NCI-H128 (cell line): ENCODE results near the gene SLC22A3.

Source experiments
- DNase-seq: peaks from one replicate; lab custom pipeline; 2025; ENCODE audit not compliant: unreplicated experiment; lab: John Stamatoyannopoulos, UW

The SLC22A3 gene

DNA sequence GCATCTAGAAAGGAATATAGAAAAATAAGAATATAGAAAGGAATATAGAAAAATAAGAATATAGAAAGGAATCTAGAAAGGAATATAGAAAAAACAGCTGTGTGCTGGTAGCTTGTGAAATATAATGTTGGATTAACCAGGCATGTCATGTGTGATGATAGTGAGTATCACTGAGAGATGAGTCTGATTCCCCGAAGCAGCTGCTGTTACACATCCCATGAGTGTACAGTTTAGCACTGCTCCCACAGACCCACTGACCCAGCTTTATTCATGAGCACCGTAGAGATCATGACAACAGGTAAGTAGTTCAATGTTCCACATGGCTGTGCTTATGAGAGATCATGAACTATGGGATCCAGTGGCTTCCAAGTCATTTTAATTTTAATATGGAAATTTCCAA is 64.8 kb downstream of the SLC22A3 start:
- DNase-seq = no peak

DNA sequence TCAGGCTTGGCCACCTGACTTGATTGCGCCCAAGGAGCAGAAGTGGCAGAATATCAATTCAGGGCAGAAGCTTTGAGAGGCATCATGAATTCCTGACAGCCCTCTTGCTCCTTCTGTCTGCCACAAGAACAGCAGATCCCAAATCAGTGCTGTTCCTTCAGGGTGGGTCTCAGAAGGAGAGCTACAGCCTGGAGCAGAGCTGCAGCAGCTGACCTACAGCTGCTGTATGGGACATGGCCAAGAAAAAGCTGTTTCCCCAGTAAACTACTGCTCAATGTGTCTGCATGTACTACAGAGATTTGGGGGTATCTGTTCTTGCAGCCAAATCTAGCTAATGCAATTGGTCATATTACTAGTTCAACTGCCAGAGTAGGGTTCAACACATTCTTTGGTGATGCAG is 69.0 kb downstream of the SLC22A3 start:
- DNase-seq = no peak

DNA sequence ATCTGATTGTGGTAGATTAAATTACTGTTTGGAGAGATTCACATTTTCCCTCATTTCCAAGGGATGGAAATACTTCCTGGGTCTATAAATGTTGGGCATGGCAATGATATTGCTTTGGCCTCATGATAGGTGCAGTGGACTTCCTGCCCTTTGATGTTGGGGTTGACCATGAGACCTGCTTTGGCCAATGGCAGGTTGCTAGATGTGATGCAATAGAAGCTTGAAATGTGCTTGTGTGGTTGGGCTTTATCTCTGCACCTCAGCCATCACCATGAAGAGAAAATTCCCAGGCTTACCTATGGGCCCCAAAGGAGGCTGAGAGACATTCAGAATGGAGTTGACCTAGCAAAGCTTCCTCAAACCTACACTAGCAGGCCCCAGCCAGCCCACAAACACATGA is 69.4 kb downstream of the SLC22A3 start:
- no peak for DNase-seq

DNA sequence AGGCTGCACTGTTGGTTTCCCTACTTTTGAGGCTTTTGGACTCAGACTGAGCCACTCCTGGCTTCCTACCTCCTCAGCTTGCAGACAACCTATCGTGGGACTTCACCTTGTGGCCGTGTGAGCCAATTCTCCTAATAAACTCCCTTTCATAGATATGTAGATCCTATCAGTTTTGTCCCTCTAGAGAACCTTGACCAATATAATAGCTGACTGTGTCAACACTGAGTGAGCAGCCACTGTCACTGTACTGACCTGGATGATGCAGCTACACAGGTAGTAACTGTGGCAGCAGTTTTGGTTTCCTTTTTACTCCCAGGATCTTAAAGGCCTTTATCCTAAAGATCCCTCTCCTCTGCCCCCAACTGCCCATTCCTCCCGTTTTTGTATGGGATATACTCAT is 70.2 kb downstream of the SLC22A3 start:
- DNase-seq = no peak

DNA sequence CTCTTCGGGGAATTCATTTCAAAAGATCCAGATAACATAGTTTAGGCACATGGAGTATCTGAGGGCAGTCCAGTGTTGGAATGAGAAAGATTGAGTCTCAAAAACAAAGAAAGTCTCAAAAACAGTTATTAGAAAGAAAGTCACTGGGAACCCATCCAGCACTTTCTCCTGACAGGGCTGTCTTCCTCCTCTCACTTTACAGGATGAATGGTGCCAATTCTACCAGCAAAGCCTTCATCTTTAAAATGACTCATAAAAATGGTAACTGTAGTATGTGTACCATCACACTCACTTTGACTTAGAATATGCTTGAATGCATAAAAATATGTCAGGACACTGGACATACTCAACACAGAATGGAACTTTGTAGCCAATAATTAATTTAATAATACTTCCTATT is 71.3 kb downstream of the SLC22A3 start:
- DNase-seq = no peak

DNA sequence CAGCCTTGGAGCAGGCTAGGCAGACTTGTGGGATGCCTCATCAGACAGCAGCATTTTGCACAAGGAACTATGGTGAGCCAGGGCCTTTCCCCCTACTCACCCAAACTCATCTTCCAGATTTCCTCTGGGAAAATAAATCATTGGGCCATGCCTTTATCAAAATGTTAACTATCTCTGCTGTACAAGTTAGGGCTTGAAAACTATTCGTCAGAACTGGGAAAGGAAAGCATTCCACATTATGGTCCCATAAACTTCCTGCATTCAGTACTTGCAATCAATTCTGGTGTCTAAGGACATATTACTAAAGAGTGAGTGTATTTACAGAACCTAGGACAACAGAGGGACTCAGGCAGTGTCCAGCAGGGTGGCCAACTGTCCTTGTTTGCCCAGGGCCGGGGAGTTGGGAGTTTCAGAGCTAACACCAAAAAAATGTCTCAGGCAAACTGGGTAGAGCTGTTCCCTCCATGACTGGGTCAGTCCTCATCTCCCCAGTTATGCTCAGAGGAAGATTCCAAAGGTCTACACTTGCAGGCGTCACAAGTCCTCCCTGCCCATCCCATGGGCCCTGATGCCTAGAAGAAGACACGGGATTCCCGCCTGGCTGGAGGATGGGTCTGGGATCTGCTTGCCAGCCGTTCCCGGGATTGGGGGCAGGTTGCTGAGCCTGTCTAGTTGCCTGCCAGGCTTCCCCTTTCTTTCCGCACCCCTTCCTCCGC is 72.2 kb downstream of the SLC22A3 start:
- DNase-seq = no peak

DNA sequence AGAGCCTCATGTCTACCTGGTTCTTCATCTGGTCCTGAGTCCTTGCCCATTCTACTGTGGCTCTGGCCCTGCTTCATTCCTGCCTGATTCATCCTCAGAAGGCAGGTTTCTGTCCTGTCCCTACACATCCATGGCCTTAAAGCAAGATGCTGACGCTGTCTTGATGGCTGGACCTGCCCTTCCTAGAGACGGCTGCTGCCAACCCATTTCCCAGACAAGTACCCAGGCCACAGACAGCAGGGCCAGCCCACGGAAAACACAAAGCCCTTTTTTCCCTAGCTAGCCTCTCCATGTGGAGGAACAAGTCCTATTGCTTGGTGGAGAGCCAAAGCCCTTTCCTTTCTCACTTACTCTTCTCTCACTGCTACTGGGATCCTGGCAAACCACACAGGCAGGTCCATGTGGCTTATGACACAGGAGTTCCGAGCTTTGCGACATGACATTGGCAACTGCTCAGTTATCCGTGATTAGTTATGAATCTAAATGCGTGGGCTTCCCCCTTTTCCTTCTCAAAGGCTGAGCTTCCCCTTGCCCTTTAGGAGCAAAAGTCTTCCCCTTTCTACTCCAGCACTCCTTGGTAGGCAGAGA is 72.9 kb downstream of the SLC22A3 start:
- DNase-seq = no peak

DNA sequence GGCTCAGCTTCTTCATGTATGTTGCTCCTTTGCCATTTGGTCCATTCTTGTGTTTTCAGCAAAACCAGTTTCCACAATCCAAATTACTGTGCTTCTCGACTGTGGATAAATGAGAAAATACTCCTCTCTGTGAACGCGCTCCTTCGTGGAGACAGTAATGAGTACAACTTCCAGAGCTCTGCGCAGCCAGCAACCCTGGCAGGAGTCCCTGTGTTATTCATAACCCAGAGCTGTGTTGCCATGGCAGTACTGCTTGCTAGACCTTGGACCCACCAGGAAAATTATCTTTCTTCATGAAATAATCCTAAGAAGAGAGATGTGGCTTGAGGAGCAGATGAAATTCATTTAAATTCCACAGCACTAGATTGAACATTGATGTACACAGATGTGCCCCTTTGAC is 73.7 kb downstream of the SLC22A3 start:
- DNase-seq = no peak

DNA sequence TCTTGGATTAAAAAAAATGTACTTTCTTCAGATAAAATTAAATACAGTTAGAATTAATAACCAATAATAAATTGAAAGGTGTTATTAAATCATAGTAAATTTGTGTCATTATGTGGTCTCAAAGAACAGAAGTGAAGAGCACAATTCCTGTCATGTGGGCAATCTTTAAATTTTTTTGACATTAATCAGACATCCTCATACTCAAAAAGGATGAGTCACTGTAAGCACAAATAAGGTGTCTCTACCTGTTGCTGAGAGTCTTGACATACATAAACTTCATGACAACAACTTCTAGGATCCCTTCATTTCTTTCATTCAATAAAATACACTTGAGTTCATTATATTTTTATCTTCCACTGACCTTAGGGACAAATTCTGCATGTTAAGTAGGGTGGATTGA is 76.1 kb downstream of the SLC22A3 start:
- DNase-seq = no peak

DNA sequence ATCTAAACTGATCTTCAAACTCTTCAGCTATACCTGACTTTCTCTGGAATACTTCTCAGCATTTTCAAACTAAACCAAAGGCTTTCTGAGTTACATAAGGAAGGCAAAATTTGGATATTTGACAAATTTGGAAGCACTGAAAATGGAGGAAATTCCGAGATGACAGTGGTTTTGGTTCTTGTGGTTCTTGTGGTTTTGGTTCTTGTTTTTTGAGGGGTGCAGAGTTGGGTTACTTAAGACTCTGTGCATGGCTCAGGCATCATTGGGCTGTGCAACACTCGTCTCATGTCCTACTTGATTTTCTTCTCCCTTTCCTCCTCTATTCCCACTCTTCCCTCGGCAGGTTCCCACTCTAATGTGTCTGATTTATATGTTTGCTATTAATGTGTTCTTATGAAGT is 78.0 kb downstream of the SLC22A3 start:
- DNase-seq = no peak

DNA sequence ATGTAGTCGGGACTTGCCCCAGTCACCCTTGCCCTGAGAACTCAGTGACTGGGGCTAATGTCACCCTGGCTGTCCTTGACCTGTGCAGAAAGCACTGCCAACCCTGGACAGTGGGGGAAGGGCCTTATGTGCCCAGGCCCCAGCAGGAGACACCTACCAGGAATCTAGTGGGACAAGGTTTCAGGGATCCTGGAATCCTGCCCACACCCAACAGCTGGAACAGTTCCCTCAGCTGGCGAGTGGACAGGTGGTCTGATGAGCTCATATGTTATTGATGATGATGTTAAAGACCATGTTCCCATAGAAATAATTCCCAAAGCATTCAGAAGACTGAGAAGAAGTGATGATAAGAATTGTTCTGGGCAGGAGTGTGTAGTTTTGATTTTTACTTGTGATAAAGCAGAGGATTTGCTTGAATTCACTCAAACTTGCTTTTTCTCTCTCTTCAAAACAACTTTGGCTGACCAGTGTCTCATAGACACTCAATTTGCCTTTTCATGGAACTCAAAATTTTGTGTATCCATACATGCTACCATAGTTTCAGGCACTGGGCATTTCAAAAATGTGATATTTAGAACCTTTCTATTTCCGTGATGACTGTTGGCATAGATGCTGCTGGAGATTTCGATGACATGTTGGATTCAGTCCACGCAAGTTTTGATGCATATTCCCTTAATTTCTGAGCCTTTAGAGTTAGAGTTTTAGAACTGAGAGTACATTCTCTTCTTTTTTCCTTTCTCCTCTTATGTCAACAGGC is 79.3 kb downstream of the SLC22A3 start:
- DNase-seq = no peak

DNA sequence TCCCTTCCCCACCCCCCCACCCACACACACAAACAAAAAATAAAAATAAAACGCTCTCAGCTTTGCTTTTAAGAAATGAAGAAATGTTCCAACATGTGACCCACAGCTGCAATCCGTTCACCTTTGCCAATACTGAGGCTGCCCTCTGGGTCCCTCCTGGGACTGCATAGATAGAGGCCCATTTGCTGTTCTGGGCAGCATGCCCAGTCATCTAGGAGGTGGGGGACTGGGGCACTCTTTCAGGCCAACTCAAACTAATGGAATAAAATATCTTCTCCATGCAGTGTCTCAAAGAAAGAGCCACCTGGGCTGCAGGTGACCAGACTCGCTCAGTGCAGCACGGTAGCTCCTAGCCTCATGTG is 79.9 kb downstream of the SLC22A3 start:
- DNase-seq = no peak

DNA sequence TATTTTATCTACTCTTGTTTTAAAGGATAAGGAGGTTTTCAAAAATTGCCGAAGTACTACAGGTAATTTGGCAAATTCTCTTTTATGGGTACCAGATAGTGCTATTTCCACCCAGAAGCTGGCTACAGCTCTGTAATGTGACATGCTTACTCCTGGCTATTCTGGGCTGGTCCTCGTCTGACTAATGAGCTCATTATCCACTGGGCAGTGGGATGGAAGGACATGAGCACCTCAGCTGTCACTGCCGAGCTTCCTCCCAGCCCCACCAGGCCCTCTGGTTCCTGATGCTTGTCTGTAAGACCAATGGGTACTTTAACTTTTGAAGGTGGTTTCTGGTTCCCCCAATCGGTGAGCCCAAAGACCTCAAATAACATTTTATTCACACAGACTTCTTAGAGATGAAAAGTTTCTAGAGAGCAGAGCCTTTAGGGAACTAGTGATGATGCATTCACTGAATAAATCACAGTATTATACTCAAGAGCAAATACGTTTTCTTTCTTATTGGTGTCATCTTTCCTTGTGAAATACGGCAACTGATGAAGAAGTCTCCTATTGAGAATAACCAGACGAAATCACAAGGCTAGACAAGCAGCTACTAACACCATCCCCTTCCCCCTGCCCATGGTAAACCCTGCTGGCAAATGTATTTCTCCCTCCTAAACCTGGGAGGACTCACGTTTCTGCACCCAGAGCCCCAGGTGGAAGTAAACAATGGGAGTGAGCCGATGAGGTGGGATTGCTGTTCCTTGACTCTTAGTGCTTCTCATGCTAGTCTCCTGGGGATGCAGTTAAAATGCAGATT is 80.8 kb downstream of the SLC22A3 start:
- no peak for DNase-seq

DNA sequence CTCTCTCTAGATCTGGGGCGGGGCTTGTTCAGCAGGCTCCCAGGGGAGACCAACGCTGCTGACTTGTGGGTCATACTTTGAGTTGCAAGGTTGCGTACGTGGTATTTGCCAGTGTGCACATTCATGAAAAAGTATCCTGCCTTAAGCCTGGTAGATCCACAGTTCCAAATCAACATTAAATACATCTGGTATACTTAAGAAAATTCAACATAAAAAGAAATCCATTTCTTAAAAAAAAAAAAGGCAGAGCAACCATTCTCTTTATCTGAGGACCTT is 81.4 kb downstream of the SLC22A3 start:
- DNase-seq = no peak

DNA sequence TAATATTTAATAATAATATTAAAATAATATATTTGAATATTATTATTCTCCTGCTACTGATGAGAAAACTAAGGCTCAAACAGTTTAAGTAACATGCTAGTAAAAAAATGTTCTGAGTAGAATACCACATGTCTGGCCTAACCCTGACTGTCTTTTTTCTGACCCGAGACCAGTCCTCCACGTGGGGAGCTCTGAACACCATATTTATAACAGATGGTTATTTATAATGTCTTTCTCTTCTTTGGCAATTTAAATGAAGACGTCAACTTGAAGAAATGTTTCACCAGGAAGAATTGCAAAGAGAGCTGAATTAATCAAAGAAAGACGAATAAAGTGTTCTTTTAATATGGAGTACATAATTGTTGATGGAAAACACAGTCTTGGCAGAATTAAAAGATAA is 82.0 kb downstream of the SLC22A3 start:
- DNase-seq = no peak

DNA sequence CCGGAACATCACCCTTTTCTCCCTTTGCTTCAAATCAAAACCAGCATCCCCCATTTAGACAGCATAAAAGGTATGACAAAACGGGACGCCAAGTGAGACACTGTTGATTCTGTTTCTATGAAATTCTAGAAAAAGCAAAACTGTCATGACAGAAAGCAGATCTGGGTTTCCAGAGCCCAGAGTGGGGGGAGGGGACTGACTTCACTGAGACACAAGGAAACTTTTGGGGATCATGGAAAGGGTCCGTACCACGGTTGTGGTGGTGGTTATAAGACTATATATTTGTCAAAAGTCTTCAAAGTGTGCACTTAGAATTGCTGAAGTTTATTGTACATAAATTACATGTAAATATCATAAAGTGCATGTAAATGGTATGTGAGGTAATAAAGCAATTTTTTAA is 82.6 kb downstream of the SLC22A3 start:
- DNase-seq = no peak

DNA sequence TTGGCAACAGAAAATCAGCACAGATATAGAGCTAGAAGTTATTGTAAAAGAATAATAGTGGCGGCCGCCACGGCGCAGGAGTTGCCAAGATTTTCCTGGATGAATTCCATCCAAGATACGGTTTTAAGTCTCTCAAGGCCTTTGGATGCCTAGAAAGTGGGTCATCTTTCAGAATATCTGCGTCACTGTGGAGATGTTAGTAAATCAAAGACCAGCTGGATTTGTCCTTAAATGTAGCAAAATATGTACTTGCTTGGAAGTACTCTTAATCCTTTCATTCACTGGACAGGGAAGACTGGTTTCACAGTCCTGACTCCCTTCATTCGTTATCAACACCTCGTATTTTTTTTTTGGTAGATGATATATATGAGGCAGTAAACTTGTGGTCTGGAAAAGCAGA is 83.0 kb downstream of the SLC22A3 start:
- no peak for DNase-seq

DNA sequence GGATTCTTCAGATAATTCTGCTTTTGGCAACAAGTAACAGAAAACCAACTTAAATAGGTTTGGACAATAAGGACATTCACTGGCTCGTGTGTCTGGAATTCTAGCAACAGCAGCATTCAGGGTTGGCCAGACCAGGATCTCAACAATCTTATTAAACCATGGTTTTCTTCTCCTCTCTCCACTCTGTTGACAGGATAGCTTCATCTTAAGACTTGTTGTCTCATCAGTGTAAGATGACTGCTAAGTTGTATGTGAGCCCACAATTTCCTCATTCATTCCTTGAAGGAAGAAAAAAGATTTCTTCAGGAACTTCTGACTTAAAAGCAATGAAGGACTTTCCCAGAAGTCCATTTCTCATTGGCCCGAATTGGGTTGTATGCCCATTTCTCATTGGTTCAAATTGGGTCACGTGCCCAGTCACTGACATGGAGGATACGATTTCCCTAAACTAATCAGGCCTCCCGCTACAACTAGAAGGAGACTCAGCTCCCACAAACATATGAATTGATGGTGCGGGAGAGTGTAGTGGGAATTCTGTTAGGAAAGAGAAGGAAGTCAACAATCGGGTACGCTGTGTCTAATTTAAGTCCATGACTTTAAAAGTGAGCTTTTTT is 83.7 kb downstream of the SLC22A3 start:
- no peak for DNase-seq

DNA sequence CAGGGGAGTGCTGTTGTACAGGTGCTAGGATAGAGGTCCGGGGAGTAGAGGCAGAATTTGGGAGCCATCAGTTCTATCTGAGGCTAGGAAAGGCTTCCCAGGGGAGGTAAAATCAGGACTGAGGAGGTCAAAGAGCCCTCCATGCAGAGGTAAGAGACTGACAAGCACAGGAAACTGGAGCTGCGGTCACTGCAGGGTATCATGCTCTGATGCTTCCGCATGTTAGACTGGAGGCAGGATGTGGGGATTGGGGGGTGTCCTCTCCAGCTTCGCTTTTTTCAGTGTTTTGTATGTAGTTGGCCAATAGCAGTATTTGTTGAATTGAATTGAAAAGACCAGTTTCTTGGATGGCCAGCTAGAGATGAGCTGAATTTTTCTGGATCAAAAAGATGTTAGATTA is 87.8 kb downstream of the SLC22A3 start:
- DNase-seq = no peak

DNA sequence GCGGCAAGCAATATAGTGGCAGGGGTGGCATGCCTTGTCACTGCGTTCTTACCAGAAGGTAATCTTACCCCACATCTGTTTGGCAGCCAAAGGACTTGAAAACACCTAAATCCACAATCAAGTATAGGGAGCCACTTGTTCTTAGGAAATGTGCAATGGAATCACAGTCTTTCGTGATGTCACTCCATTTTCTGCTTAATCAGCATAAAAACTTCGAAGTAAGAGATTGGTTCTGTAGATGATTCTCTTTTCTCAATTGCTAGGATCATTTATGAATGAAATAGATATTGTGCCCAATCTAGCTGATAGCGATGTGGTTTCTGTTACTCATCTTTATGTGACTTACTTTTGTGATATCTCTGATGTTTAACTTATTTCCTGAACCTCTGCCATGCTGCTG is 89.0 kb downstream of the SLC22A3 start:
- DNase-seq = no peak

DNA sequence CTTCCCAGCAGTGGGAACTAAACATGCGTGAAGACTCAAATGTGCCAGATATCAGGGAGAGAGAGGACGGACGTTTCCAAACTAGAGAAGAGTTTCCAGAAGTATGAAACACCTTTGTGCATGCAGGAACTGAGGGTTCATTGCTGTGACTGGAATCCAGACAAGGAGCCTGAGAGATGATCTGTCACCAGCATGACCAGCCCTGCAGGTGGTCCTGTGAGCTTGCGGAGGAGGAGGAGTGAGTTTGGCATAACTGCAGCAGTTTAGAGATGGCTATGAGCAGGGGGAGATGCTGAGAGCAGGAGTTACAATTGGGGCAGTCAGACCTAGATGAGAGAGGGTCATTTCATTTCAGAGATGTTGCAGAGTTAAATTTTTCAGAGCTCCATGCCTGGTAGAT is 89.6 kb downstream of the SLC22A3 start:
- DNase-seq = no peak

DNA sequence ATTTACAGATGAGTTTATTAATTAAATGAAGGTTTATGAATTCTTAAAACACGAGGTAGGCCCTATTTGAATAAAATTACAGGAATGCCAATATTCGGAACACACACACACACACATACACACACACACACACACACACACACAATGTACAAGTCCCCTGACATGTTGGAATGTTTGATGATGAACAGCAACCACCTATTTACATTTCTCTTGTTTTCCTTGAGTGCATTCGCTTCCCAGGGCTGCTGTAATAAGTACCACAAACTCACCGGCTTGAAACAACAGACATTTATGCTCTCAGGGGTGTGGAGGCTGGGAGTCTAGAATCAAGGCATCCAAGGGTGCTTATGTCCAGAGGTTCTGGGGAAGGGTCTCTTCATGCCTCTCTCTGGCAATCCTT is 90.3 kb downstream of the SLC22A3 start:
- DNase-seq = no peak
